ENCODE data around the gene ADARB2.

Gene ADARB2

GRCh38 chr10:1486841-1487687 is 250.3 kb downstream of the ADARB2 start:
- no peak for DNase-seq (ENCODE audit: extremely low read depth, low read depth)

GRCh38 chr10:1485357-1485756 is 252.0 kb downstream of the ADARB2 start:
- TF ChIP-seq CTCF (IDR thresholded peaks at IDR 0.05; ENCODE audit: low read depth, low read length): no peak
- no peak for DNase-seq (ENCODE audit: extremely low read depth, low read depth)

More at GRCh38 chr10:1486841-1487687, 250.3 kb downstream of the ADARB2 start:
- TF ChIP-seq CTCF (IDR thresholded peaks at IDR 0.05; ENCODE audit: low read depth, low read length): no peak

- DNase-seq (ENCODE audit: extremely low read depth, low read depth): no peak
- TF ChIP-seq CTCF (IDR thresholded peaks at IDR 0.05; ENCODE audit: low read depth, low read length): no peak
Observed at GRCh38 chr10:1483826-1484225, 253.5 kb downstream of the ADARB2 start.

GRCh38 chr10:1483246-1483645 is 254.1 kb downstream of the ADARB2 start:
- no peak for DNase-seq (ENCODE audit: extremely low read depth, low read depth)
- no peak for TF ChIP-seq CTCF (IDR thresholded peaks at IDR 0.05; ENCODE audit: low read depth, low read length)

- no peak for DNase-seq (ENCODE audit: extremely low read depth, low read depth)
- no peak for TF ChIP-seq CTCF (IDR thresholded peaks at IDR 0.05; ENCODE audit: low read depth, low read length)
Observed at GRCh38 chr10:1477578-1477977, 259.7 kb downstream of the ADARB2 start.

GRCh38 chr10:1476455-1476803 is 260.9 kb downstream of the ADARB2 start:
- no peak for DNase-seq (ENCODE audit: extremely low read depth, low read depth)
- TF ChIP-seq CTCF (IDR thresholded peaks at IDR 0.05; ENCODE audit: low read depth, low read length): no peak

GRCh38 chr10:1475771-1476454 is 261.4 kb downstream of the ADARB2 start:
- no peak for TF ChIP-seq CTCF (IDR thresholded peaks at IDR 0.05; ENCODE audit: low read depth, low read length)
- no peak for DNase-seq (ENCODE audit: extremely low read depth, low read depth)
